Midbrain (tissue), 1 donor: ENCODE results near the gene ADAP1.
A peak's percentile ranks its signal among the peaks of the same experiment; 100 is the strongest.
"Not testable (repeated sequence)": the region's sequence is repeated elsewhere in the genome, so short reads cannot be mapped to it uniquely, and the experiment has no call there.

Experiments
- DNase-seq: peaks from one replicate; lab custom pipeline; 2025; lab: John Stamatoyannopoulos, UW

ADAP1 gene

DNA sequence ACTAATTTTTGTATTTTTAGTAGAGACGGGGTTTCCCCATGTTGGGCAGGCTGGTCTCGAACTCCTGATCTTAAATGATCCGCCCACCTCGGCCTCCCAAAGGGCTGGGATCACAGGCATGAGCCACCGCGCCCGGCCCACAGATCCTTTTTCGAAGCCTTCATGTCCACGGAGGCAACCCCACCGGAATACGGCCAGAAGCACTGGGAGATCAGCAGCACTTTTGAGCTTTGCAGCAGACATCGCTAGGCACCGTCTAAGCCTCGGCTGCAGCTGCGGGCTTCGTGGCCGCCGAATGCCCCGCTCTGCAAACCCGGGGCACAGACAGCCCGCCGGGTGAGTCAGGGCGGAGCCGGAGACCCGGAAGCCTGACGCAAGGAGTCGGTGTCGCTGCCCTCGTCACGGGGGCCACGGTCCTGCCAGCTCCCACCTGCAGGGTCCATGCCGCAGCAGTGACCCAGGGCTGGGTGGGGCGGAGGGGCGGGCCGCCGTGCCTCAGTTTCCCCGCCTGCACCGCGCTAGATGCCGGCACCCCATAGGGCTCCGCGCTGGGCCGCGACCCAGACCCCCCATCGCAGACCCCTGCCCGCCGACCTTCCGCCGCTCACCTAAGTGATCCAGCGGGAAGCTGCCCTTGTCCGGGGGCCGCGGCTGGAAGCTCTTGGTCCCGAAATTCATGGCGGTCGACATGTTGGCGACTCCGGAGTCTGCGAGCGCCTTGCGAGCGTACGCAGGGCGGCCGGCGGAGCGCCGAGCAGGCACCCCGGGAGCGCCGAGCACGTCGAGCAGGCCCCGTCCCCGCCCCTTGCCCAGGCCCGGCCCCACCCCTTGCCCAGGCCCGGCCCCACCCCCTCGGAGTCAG is 20.6 kb upstream of the ADAP1 start, which contains the start of gene COX19:
COX19 (minus strand) TSS at position 730 of the 862 bp plus-strand sequence; CDS start at position 690, 40 bp downstream.
- peak; percentile 83 for DNase-seq

DNA sequence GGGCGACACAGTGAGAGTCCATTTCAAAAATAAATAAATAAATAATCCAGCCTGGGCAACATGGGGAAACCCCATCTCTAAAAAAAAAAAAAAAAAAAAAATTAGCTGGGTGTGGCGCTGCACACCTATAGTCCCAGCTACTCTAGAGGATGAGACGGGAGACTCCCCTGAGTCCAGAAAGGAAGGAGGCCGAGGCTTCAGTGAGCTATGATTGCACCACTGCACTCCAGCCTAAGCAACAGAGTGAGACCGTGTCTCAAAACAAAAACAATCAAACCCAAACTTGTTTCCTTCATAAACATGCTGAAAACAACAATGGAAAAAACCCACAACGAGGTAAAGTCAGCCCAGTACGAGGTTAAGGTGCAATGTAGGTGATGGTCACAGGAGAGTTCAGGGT is 19.7 kb upstream of the ADAP1 start:
- DNase-seq: no peak

GRCh38 chr7:973312-973711 is 18.8 kb upstream of the ADAP1 start:
- no peak for DNase-seq

DNA sequence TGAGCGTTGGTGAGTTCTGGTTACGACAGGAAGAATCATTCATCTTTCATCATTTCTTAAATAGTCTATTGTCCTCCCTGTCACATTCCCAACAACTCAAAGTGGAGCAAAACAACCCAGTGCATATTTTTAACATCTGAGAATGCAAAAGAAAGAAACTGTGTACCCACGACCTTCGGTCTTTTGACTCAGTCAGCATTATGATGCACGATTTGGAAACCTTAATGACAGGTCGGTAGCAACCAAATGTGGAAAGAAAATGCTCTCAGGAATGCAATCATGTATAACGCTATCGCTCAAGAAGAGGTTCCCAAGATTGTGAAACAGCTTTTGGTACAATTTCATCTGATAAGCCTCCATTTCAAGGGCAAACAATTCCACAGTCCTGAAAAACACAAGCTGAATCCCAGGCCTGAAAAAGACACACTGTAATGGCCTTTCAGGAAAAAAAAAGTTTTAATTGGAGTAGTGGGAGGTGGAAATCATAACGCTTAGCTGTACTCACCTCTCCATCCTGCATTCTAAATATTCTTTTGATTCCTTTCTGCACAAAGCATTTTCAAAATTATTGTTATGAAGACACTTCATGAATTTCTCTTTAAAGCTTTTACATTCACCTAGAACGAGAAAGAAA is 18.3 kb upstream of the ADAP1 start:
- no peak for DNase-seq

- no peak for DNase-seq
Observed at GRCh38 chr7:972110-972509, 17.6 kb upstream of the ADAP1 start.

- no peak for DNase-seq
Observed at GRCh38 chr7:970744-971143, 16.3 kb upstream of the ADAP1 start.

GRCh38 chr7:969403-969802 is 14.9 kb upstream of the ADAP1 start:
- DNase-seq: no peak

DNA sequence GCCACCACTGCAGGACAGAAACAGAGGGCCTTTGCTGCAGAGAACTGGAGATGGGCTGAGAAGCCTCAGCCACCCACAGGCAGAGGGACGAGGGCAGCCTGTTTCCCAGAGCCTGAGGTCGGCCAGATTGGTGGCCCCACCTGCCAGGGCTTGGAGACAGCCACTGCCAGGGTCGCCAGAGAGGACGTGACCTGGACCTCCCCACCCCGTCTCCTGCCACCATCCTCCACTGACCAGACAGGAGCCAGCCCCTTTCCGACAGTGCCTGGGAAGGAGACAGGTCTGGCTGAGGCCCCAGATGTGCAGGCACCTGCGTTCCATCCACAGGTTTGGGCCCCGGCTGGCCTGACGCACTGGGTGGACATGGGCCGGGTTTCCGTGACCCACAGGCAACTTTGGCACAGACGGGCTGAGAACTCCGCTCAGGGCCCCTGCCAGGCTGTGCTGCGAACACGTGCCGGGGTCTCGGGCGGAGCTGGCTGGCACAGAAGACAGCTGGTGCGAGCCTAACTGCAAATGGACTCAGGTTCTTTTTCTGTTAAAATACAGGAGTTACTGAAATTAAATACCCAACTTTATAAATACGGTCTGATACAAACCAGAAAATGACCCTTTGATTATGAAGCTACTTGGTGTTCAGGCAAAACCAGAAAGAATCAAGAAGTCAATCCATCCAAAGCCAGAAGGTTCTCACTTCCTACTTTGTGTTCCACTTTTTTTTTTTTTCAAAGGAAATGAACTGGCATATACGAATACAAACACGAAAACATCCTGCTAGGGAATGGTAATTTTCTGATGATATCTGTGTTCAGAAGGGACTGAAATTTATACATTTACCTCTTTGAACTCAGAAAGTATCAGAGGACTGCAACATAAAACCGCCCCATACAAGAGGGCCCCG is 14.0 kb upstream of the ADAP1 start:
- no peak for DNase-seq

GRCh38 chr7:967361-968082 is 13.0 kb upstream of the ADAP1 start:
- no peak for DNase-seq

DNA sequence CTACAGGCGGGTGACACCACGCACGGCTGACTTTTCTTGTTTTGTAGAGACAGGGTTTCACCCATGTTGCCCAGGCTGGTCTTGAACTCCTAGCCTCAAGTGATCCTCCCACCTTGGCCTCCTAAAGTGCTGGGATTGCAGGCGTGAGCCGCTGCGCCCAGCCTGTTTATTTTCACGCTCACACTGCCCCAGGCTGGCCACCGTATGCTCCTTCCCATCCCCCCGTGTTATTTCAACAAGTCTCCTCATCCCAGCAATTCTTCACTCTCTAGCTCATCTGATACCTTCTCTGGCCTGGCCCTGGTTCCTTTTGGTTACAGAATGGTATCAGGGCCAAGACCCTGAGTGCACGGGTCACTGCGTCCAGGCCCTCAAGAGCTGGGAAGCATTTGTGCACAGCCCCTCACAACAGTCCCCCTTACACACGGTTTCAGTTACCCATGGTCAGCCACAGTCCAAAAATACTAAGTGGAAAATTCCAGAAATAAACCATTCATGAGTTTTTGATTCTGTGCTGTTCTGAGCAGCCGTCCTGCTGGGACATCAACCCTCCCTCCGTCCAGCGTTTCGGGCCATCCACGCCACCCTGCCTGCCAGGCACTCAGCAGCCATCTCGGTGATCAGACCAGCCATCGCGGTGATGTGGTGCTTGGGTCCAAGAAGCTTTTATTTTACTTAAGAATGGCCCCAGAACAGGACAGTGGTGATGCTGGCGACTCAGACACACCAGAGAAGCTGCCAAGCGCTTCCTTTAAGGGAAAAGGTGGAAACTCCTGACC is 12.0 kb upstream of the ADAP1 start:
- no peak for DNase-seq

DNA sequence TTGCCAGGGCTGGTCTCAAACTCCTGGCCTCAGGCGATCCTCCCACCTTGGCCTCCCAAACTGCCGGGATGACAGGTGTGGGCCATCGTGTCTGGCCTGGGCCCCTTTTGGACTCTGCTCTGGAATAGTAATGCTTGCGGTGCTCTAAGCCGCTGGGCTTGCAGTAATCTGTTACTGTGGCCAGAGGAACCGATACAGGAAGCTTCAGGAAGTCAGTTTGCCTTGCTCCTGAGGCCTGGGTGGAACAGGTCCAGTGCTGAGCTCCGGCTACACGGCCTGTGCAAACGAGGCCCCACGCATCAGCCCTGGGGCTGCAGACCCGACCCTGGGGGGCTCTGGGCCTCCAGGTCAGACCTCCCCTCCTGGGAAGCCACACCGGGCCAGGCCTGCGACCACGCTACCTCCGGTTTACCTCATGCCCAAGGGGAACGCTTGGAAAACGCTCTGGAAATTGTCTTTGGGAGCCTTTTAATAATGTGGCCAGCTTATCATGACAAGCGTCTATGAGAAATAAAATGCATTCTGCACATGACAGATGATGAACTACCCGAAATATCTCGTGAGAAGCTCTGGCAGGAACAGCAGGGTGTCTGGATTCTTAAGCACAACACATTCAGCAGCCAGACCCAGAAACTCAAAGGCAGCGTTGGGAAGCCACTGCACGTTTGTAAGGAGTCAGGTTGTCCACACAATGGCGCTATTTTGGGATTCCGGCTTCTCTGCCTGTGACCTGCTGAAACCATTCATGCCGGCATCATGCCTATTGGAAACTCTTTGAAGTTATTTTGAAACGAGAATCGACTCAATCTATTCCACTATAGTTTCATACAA is 10.1 kb upstream of the ADAP1 start:
- DNase-seq: peak; percentile 65

GRCh38 chr7:963236-964078 is 9.0 kb upstream of the ADAP1 start:
- no peak for DNase-seq

DNA sequence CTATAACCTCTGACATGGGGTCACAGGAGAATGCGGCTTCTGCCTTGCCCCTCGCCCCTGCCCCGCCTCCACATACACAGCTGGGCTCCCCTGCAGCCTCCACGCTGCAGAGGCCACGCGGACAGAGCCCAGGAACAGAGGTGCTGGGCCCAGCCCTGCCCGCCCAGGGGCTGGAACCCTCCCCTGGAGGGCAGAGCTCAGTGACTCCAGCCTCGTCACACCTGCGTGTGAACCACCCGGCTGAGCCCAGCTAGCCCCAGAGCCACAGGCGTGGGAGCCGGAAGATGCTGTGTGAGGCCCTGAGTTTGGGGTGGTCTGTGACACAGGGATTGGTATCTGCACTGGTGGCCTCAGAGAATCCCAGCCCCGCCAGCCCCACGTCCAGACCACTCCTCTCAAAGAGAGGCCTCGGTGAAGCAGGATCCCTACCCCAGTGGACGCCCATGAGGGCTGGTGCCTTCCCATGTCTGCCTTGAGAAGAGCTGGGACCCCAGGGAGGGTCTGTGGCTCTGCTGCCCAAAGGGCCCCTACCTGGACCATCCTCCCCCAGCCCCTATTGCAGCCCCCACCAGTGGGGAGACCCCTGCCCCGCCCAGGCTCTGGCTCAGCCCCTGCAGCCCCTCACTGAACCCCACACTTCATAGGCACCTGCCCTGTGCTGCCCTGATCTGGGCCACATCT is 8.1 kb upstream of the ADAP1 start:
- DNase-seq: no peak

GRCh38 chr7:961546-962400 is 7.3 kb upstream of the ADAP1 start:
- DNase-seq: no peak

DNA sequence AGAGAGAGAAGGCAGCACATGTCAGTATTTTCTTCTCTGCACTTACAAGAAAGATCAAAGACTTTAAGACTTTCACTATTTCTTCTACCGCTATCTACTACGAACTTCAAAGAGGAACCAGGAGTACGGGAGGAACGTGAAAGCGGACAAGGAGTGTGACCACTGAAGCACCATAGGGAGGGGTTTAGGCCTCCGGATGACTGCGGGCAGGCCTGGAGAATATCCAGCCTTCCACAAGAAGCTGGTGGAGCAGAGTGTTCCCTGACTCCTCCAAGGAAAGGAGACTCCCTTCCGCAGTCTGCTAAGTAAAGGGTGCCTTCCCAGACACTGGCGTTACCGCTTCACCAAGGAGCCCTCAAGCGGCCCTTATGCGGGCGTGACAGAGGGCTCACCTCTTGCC is 6.5 kb upstream of the ADAP1 start:
- DNase-seq: not testable (repeated sequence)

- no peak for DNase-seq
Observed at GRCh38 chr7:960269-960871, 5.9 kb upstream of the ADAP1 start.

DNA sequence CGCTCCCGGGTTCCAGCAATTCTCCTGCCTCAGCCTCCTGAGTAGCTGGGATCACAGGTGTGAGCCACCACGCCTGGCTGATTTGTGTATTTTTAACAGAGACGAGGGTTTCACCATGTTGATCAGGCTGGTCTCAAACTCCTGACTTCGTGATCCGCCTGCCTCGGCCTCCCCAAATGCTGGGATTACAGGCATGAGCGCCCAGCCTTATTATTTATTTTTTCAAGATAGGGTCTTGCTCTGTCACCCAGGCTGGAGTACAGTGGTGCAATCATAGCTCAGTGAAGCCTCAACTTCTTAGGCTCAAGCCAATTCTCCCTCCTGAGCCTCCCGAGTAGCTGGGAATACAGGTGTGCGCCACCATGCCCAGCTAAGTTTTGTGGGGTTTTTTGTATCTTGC is 5.3 kb upstream of the ADAP1 start:
- not testable (repeated sequence) for DNase-seq
